ENCODE data around the gene PPEF2. TPM values are rescaled to one million over a fixed set of nuclear protein-coding genes. Genes with fewer than 3 reads are reported as not detected.

PPEF2 gene
- total RNA-seq, 1 experiment from 2014 or later: not detected

- no peak for DNase-seq (ENCODE audit: low spot score)
- CTCF ChIA-PET: interaction anchor here (0.6 kb wide), 1 partner anchor 178 kb away, joined by 5 read pairs; no protein-coding TSS in a partner anchor
- Histone ChIP-seq H3K9me3 (ENCODE audit: low read depth, low read length, poor library complexity, severe bottlenecking) (no peaks in the 10 kb centered on the region), H3K27me3 (replicated peaks; ENCODE audit: insufficient read depth, low read depth, low read length, poor library complexity) (no peaks in the 10 kb centered on the region), H3K27ac (ENCODE audit: low read depth, low read length, poor library complexity, severe bottlenecking) (no peak overlapping the region), H3K36me3 (ENCODE audit: insufficient read depth, low read length, poor library complexity, severe bottlenecking) (no peaks in the 10 kb centered on the region), H3K4me1 (ENCODE audit: insufficient read depth, low read length, poor library complexity, severe bottlenecking) (no peaks in the 10 kb centered on the region), H3K4me3 (ENCODE audit: low read depth, low read length, poor library complexity, severe bottlenecking) (no peak overlapping the region)
- POLR2A ChIA-PET (ENCODE audit: low non-redundant PET): no interaction called here
- no peak for TF ChIP-seq EZH2 (IDR thresholded peaks at IDR 0.05; ENCODE audit: borderline replicate concordance, low read depth, low read length, poor library complexity, severe bottlenecking)
- TF ChIP-seq, protein P1, sequence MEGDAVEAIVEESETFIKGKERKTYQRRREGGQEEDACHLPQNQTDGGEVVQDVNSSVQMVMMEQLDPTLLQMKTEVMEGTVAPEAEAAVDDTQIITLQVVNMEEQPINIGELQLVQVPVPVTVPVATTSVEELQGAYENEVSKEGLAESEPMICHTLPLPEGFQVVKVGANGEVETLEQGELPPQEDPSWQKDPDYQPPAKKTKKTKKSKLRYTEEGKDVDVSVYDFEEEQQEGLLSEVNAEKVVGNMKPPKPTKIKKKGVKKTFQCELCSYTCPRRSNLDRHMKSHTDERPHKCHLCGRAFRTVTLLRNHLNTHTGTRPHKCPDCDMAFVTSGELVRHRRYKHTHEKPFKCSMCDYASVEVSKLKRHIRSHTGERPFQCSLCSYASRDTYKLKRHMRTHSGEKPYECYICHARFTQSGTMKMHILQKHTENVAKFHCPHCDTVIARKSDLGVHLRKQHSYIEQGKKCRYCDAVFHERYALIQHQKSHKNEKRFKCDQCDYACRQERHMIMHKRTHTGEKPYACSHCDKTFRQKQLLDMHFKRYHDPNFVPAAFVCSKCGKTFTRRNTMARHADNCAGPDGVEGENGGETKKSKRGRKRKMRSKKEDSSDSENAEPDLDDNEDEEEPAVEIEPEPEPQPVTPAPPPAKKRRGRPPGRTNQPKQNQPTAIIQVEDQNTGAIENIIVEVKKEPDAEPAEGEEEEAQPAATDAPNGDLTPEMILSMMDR (conservative IDR thresholded peaks at IDR 0.05; ENCODE audit: low read depth, low read length): no peak
- no TSS peak for BruUV-seq (replicated peaks)
- intact Hi-C loops (cut with micrococcal nuclease; ENCODE audit: unreplicated experiment): no loop called here
Observed at GRCh38 chr4:75819121-75819520, 83.1 kb downstream of the PPEF2 start.

- no peaks in the 10 kb centered on the region for H3K27me3 ChIP-seq (replicated peaks; ENCODE audit: insufficient read depth, low read depth, low read length, poor library complexity)
- H3K4me3 ChIP-seq (ENCODE audit: low read depth, low read length, poor library complexity, severe bottlenecking): no peak overlapping the region
- H3K27ac ChIP-seq (ENCODE audit: low read depth, low read length, poor library complexity, severe bottlenecking): no peak overlapping the region
- peaks cover 7% of the 10 kb centered on the region for H3K36me3 ChIP-seq (ENCODE audit: insufficient read depth, low read length, poor library complexity, severe bottlenecking)
- BruUV-seq (replicated peaks): no TSS peak
- TF ChIP-seq, protein P1 (conservative IDR thresholded peaks at IDR 0.05; ENCODE audit: low read depth, low read length): no peak
- TF ChIP-seq EZH2 (IDR thresholded peaks at IDR 0.05; ENCODE audit: borderline replicate concordance, low read depth, low read length, poor library complexity, severe bottlenecking): no peak
- H3K4me1 ChIP-seq (ENCODE audit: insufficient read depth, low read length, poor library complexity, severe bottlenecking): no peaks in the 10 kb centered on the region
- no peaks in the 10 kb centered on the region for H3K9me3 ChIP-seq (ENCODE audit: low read depth, low read length, poor library complexity, severe bottlenecking)
- ChIA-PET CTCF (no interaction called here), POLR2A (ENCODE audit: low non-redundant PET) (no interaction called here)
- intact Hi-C loops (cut with micrococcal nuclease; ENCODE audit: unreplicated experiment): no loop called here
- DNase-seq (ENCODE audit: low spot score): no peak
Observed at GRCh38 chr4:75817901-75818300, 84.4 kb downstream of the PPEF2 start.

Other genes starting within 250 kb of the PPEF2 start
- gene G3BP2, start 229.0 kb downstream of the PPEF2 start, total RNA-seq (2021): 104 and 124 TPM in 2 replicates
- gene USO1, start 177.9 kb downstream of the PPEF2 start, total RNA-seq (2021): 35.6 and 36.1 TPM in 2 replicates
- 4.7 and 5.3 TPM in 2 replicates for gene NAAA, start 38.6 kb upstream of the PPEF2 start, total RNA-seq (2021)
- 24.0 and 28.3 TPM in 2 replicates for gene SDAD1, start 88.5 kb upstream of the PPEF2 start, total RNA-seq (2021)
- not detected in 2 replicates for gene CXCL9, start 105.1 kb upstream of the PPEF2 start, total RNA-seq (2021)
- gene CXCL10, start 121.0 kb upstream of the PPEF2 start, total RNA-seq (2021): 0.79 and 1.0 TPM in 2 replicates
- 0.30 and 0.50 TPM in 2 replicates for gene CXCL11, start 133.6 kb upstream of the PPEF2 start, total RNA-seq (2021)
- gene ART3, start 172.3 kb upstream of the PPEF2 start, total RNA-seq (2021): not detected in 2 replicates
- gene NUP54, start 245.9 kb upstream of the PPEF2 start, total RNA-seq (2021): 43.3 and 45.9 TPM in 2 replicates